ENCODE results near the gene DTNB.

- TF ChIP-seq EZH2 (IDR thresholded peaks at IDR 0.05; ENCODE audit: borderline replicate concordance, low read depth, low read length, poor library complexity, severe bottlenecking) (no peak), CTCF (conservative IDR thresholded peaks at IDR 0.05; ENCODE audit: low read depth, low read length) (no peak)
Measured at GRCh38 chr2:25397777-25398176, 275.6 kb downstream of the DTNB start.

Measured in A673 (cell line).